ENCODE data around the gene HES5. TPM values are rescaled to one million over a fixed set of nuclear protein-coding genes. Genes with fewer than 3 reads are reported as not detected.

Gene HES5
- total RNA-seq, 6 donors from 2014 or later, result 0.31 to 1.6 (median 0.92) TPM; not detected in 2

- Histone ChIP-seq H3K9me3 (no peaks in the 10 kb centered on the region), H3K27ac (peak overlapping the region in 3 of 4 donors; percentile 97 to 99 (median 98)), H3K27me3 (peaks cover 0 to 8% (median 4%) of the 10 kb centered on the region in 4 donors), H3K36me3 (no peaks in the 10 kb centered on the region), H3K4me3 (no peak overlapping the region), H3K4me1 (peaks cover 59 to 84% (median 77%) of the 10 kb centered on the region in 4 donors)
- TF ChIP-seq EP300 (IDR thresholded peaks at IDR 0.05) (no peak), POLR2AphosphoS5 (IDR thresholded peaks at IDR 0.05) (no peak), CTCF (IDR thresholded peaks at IDR 0.05) (no peak), POLR2A (IDR thresholded peaks at IDR 0.05) (no peak)
- DNase-seq (peak in 1 of 2 donors; percentile 78), ATAC-seq (ENCODE audit: low FRiP score in 2 of 2) (no peak)
- 65 to 66% methylated on average over 13 to 19 of the region's 19 CpGs for WGBS, 2 donors
Measured at GRCh38 chr1:2544875-2545640, 15.0 kb upstream of the HES5 start.

GRCh38 chr1:2544093-2544874, 14.2 kb upstream of the HES5 start:
- Histone ChIP-seq H3K27me3 (peaks cover 0 to 8% (median 4%) of the 10 kb centered on the region in 4 donors), H3K9me3 (no peaks in the 10 kb centered on the region), H3K36me3 (no peaks in the 10 kb centered on the region), H3K4me1 (peaks cover 53 to 77% (median 71%) of the 10 kb centered on the region in 4 donors), H3K27ac (peak overlapping the region in 2 of 4 donors; percentile 48 to 97), H3K4me3 (no peak overlapping the region)
- ATAC-seq (ENCODE audit: low FRiP score in 2 of 2) (no peak), DNase-seq (peak in 1 of 2 donors; percentile 81)
- TF ChIP-seq POLR2AphosphoS5 (IDR thresholded peaks at IDR 0.05) (no peak), POLR2A (IDR thresholded peaks at IDR 0.05) (no peak), CTCF (IDR thresholded peaks at IDR 0.05) (no peak), EP300 (IDR thresholded peaks at IDR 0.05) (no peak)
- 56 to 58% methylated on average over 13 to 26 of the region's 26 CpGs for WGBS, 2 donors

- no peak for TF ChIP-seq EP300 (IDR thresholded peaks at IDR 0.05)
- no peak for TF ChIP-seq POLR2A (IDR thresholded peaks at IDR 0.05)
- no peak for TF ChIP-seq CTCF (IDR thresholded peaks at IDR 0.05)
- TF ChIP-seq POLR2AphosphoS5 (IDR thresholded peaks at IDR 0.05), result no peak
- H3K9me3 ChIP-seq, result no peaks in the 10 kb centered on the region
- 21 to 32% methylated on average over 5 to 23 of the region's 26 CpGs for WGBS, 2 donors
- no peak for ATAC-seq (ENCODE audit: low FRiP score in 2 of 2)
- no peak overlapping the region for H3K4me3 ChIP-seq
- peak in 1 of 2 donors; percentile 84 for DNase-seq
- peaks cover 0 to 8% (median 4%) of the 10 kb centered on the region in 4 donors for H3K27me3 ChIP-seq
- no peaks in the 10 kb centered on the region for H3K36me3 ChIP-seq
- peaks cover 49 to 71% (median 66%) of the 10 kb centered on the region in 4 donors for H3K4me1 ChIP-seq
- H3K27ac ChIP-seq, result no peak overlapping the region
Measured at GRCh38 chr1:2543543-2544092, 13.6 kb upstream of the HES5 start.

GRCh38 chr1:2542246-2542915, 12.3 kb upstream of the HES5 start:
- DNase-seq, result peak in 1 of 2 donors; percentile 65
- Histone ChIP-seq H3K36me3 (no peaks in the 10 kb centered on the region), H3K9me3 (no peaks in the 10 kb centered on the region), H3K4me3 (no peak overlapping the region), H3K4me1 (peaks cover 38 to 58% (median 54%) of the 10 kb centered on the region in 4 donors), H3K27me3 (peaks cover 0 to 8% (median 4%) of the 10 kb centered on the region in 4 donors), H3K27ac (no peak overlapping the region)
- no peak for ATAC-seq (ENCODE audit: low FRiP score in 2 of 2)
- 80 to 88% methylated on average over 4 to 11 of the region's 11 CpGs for WGBS, 2 donors
- no peak for TF ChIP-seq CTCF (IDR thresholded peaks at IDR 0.05)
- TF ChIP-seq POLR2A (IDR thresholded peaks at IDR 0.05), result no peak
- TF ChIP-seq EP300 (IDR thresholded peaks at IDR 0.05), result no peak
- TF ChIP-seq POLR2AphosphoS5 (IDR thresholded peaks at IDR 0.05), result no peak

Data from upper lobe of left lung (tissue), 6 donors.